ENCODE data around the gene HNRNPUL2. TPM values are rescaled to one million over a fixed set of nuclear protein-coding genes. Genes with fewer than 3 reads are reported as not detected.

The HNRNPUL2 gene
- total and polyA plus RNA-seq, 9 of the 15 experiments (the other 6 are each of a cell fraction or from before 2014, with no cell fraction given): 0.89 to 44.3 (median 15.2) TPM

- TF ChIP-seq, protein P1, sequence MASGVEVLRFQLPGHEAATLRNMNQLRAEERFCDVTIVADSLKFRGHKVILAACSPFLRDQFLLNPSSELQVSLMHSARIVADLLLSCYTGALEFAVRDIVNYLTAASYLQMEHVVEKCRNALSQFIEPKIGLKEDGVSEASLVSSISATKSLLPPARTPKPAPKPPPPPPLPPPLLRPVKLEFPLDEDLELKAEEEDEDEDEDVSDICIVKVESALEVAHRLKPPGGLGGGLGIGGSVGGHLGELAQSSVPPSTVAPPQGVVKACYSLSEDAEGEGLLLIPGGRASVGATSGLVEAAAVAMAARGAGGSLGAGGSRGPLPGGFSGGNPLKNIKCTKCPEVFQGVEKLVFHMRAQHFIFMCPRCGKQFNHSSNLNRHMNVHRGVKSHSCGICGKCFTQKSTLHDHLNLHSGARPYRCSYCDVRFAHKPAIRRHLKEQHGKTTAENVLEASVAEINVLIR (CRISPR knock-in tag; IDR thresholded peaks at IDR 0.05): no peak
- TF ChIP-seq GMEB1 (CRISPR knock-in tag; IDR thresholded peaks at IDR 0.05): peak; percentile 4; the same call in 1 of the 2 replicates
- peak; percentile 5; the same call in 1 of the 2 replicates for TF ChIP-seq XRCC5 (IDR thresholded peaks at IDR 0.05; ENCODE audit: low read depth, low read length)
- no peak for TF ChIP-seq SRSF7 (optimal IDR thresholded peaks at IDR 0.05; ENCODE audit: low read depth, low read length)
- TF ChIP-seq, protein P2, sequence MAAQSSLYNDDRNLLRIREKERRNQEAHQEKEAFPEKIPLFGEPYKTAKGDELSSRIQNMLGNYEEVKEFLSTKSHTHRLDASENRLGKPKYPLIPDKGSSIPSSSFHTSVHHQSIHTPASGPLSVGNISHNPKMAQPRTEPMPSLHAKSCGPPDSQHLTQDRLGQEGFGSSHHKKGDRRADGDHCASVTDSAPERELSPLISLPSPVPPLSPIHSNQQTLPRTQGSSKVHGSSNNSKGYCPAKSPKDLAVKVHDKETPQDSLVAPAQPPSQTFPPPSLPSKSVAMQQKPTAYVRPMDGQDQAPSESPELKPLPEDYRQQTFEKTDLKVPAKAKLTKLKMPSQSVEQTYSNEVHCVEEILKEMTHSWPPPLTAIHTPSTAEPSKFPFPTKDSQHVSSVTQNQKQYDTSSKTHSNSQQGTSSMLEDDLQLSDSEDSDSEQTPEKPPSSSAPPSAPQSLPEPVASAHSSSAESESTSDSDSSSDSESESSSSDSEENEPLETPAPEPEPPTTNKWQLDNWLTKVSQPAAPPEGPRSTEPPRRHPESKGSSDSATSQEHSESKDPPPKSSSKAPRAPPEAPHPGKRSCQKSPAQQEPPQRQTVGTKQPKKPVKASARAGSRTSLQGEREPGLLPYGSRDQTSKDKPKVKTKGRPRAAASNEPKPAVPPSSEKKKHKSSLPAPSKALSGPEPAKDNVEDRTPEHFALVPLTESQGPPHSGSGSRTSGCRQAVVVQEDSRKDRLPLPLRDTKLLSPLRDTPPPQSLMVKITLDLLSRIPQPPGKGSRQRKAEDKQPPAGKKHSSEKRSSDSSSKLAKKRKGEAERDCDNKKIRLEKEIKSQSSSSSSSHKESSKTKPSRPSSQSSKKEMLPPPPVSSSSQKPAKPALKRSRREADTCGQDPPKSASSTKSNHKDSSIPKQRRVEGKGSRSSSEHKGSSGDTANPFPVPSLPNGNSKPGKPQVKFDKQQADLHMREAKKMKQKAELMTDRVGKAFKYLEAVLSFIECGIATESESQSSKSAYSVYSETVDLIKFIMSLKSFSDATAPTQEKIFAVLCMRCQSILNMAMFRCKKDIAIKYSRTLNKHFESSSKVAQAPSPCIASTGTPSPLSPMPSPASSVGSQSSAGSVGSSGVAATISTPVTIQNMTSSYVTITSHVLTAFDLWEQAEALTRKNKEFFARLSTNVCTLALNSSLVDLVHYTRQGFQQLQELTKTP (IDR thresholded peaks at IDR 0.05; ENCODE audit: low read depth in 1 of 2, partially characterized antibody in 2 of 2): no peak
- TF ChIP-seq BRF1 (IDR thresholded peaks at IDR 0.05; ENCODE audit: borderline replicate concordance, extremely low read depth, insufficient read length): no peak
- TF ChIP-seq RNF2 (IDR thresholded peaks at IDR 0.05): 0 out of 2 replicates have a peak, but pooled peaks have one; percentile 45
- TF ChIP-seq ZNF124 (CRISPR knock-in tag; IDR thresholded peaks at IDR 0.05): no peak
- peak; percentile 30; the same call in 1 of the 2 replicates for TF ChIP-seq ERF (CRISPR knock-in tag; IDR thresholded peaks at IDR 0.05)
- no peak for TF ChIP-seq STAT5B (CRISPR knock-in tag; IDR thresholded peaks at IDR 0.05)
- no peak for TF ChIP-seq ETV6 (IDR thresholded peaks at IDR 0.05; ENCODE audit: borderline replicate concordance in 1 of 2, low read depth in 2 of 2, low read length in 1 of 2)
- TF ChIP-seq ETV6 (CRISPR knock-in tag; IDR thresholded peaks at IDR 0.05; ENCODE audit: borderline replicate concordance): no peak
- TF ChIP-seq, protein P3, sequence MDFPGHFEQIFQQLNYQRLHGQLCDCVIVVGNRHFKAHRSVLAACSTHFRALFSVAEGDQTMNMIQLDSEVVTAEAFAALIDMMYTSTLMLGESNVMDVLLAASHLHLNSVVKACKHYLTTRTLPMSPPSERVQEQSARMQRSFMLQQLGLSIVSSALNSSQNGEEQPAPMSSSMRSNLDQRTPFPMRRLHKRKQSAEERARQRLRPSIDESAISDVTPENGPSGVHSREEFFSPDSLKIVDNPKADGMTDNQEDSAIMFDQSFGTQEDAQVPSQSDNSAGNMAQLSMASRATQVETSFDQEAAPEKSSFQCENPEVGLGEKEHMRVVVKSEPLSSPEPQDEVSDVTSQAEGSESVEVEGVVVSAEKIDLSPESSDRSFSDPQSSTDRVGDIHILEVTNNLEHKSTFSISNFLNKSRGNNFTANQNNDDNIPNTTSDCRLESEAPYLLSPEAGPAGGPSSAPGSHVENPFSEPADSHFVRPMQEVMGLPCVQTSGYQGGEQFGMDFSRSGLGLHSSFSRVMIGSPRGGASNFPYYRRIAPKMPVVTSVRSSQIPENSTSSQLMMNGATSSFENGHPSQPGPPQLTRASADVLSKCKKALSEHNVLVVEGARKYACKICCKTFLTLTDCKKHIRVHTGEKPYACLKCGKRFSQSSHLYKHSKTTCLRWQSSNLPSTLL (IDR thresholded peaks at IDR 0.05): peak; percentile 79
- TF ChIP-seq KAT7 (CRISPR knock-in tag; IDR thresholded peaks at IDR 0.05; ENCODE audit: borderline replicate concordance): peak; percentile 97
- no peak for TF ChIP-seq CREBBP (IDR thresholded peaks at IDR 0.05; ENCODE audit: low read depth, low read length)
These were observed 55.5 kb downstream of the HNRNPUL2 start, which contains the start of the genes LBHD1 and UQCC3 (continued) for GRCh38 chr11:62671608-62672389.
